Esophagus muscularis mucosa (tissue), 4 donors: Measurements from ENCODE around the gene EFEMP2. TPM values are rescaled to one million over a fixed set of nuclear protein-coding genes. Genes with fewer than 3 reads are reported as not detected.
A peak's percentile ranks its signal among the peaks of the same experiment; 100 is the strongest.

Source experiments
- DNase-seq: peaks from one replicate; pipeline ENCODE4 v3.0.0-alpha.2; 2017; ENCODE audit errors: extremely low spot score
- H3K27ac ChIP-seq, 4 donors: fragments of 200-600 bp; sonication (generic); replicated peaks in 1 of 4; 1 replicate in 3 of 4; 2 replicates in 1 of 4; pipeline ENCODE4 v1.5.1; 2016 to 2019; ENCODE audit warnings: mild to moderate bottlenecking in 1 of 4
- H3K27me3 ChIP-seq, 4 donors: fragments of 200-600 bp; sonication (generic); one replicate each; pipeline versions ENCODE4 v1.5.1 to v1.6.0; 2016 to 2019
- H3K36me3 ChIP-seq, 4 donors: fragments of 200-600 bp; sonication (generic); one replicate each; pipeline ENCODE4 v1.5.1; 2016 to 2019
- H3K4me1 ChIP-seq, 4 donors: fragments of 200-600 bp; sonication (generic); one replicate each; pipeline ENCODE4 v1.5.1; 2016 to 2019
- H3K4me3 ChIP-seq, 4 donors: fragments of 200-600 bp; sonication (generic); 1 replicate in 2 of 4; 2 replicates in 2 of 4; pipeline ENCODE4 v1.5.1; 2016 to 2019; ENCODE audit warnings: mild to moderate bottlenecking in 4 of 4, moderate library complexity in 1 of 4
- H3K9me3 ChIP-seq, 4 donors: fragments of 200-600 bp; sonication (generic); 1 replicate in 3 of 4; 2 replicates in 1 of 4; pipeline ENCODE4 v1.5.1; 2016 to 2019
- CTCF ChIP-seq, 3 experiments: fragments of 200-600 bp in 2 of 3; fragments of 450-650 bp in 1 of 3; sonication (generic) in 2 of 3; IDR thresholded peaks; one replicate each; pipeline ENCODE4 v1.5.1; 2017 to 2019; ENCODE audit warnings: antibody characterized with exemption in 3 of 3, mild to moderate bottlenecking in 2 of 3, moderate library complexity in 1 of 3
- EP300 ChIP-seq: sonication (generic); formaldehyde crosslinking; IDR thresholded peaks from one replicate; pipeline ENCODE4 v1.6.1; 2017; ENCODE audit warnings: antibody characterized with exemption
- POLR2A ChIP-seq: fragments of 450-650 bp; IDR thresholded peaks from one replicate; pipeline ENCODE4 v1.6.1; 2017; ENCODE audit warnings: antibody characterized with exemption, moderate library complexity, mild to moderate bottlenecking, low read depth
- POLR2AphosphoS5 ChIP-seq, 2 donors: sonication (generic); formaldehyde crosslinking; IDR thresholded peaks; one replicate each; pipeline ENCODE4 v1.6.1; 2017; ENCODE audit warnings: antibody characterized with exemption in 2 of 2
- WGBS: methylation state at CpG from one replicate; pipeline ENCODE4 v1.1.5; 2018; 5-methylcytosine and 5-hydroxymethylcytosine counted together
- intact Hi-C: fragments of 100-400 bp; cut with DNase I; formaldehyde crosslinking; loops from one replicate; pipeline ENCODE4 v1.15.1; 2023
- total RNA-seq, 4 donors: library from RNA; depleted of rRNA; stranded (reverse); fragments of >200 nt; gene quantifications; one replicate each; pipeline versions ENCODE4 v1.1.0 to v1.2.1, GENCODE V29; 2016

EFEMP2 gene
- total RNA-seq, 4 donors from 2014 or later = 71.8 to 111 (median 82.2) TPM

- 1% methylated on average over 30 of the region's 92 CpGs for WGBS
- peak within 1 kb of the TSS; percentile 98 to 100 (median 99) for H3K4me3 ChIP-seq
- H3K4me1 ChIP-seq = peaks cover 40 to 76% (median 70%) of the 10 kb centered on the region in 4 donors
- TF ChIP-seq POLR2AphosphoS5 (IDR thresholded peaks at IDR 0.05) (peak; percentile 99), CTCF (IDR thresholded peaks at IDR 0.05) (peak in 1 of 3 experiments; percentile 27), EP300 (no peak), POLR2A (peak; percentile 98)
- no peaks in the 10 kb centered on the region for H3K9me3 ChIP-seq
- no peaks in the 10 kb centered on the region for H3K27me3 ChIP-seq
- intact Hi-C loops = no loop called here
- peak within 1 kb of the TSS; percentile 98 to 100 (median 98) for H3K27ac ChIP-seq
- peaks cover 26 to 56% (median 47%) of the 10 kb centered on the region in 4 donors for H3K36me3 ChIP-seq
- peak; percentile 99 for DNase-seq
Measured at GRCh38 chr11:65857853-65858680, 14.5 kb downstream of the EFEMP2 start, which contains the start of gene CFL1. Gene CFL1 (minus strand): TSS chr11:65858180. CDS start chr11:65858099, 81 bp downstream.

- Histone ChIP-seq H3K27ac (peak overlapping the region; percentile 98 to 100 (median 98)), H3K27me3 (no peaks in the 10 kb centered on the region), H3K36me3 (peaks cover 25 to 56% (median 47%) of the 10 kb centered on the region in 4 donors), H3K9me3 (no peaks in the 10 kb centered on the region), H3K4me1 (peaks cover 40 to 75% (median 67%) of the 10 kb centered on the region in 4 donors), H3K4me3 (peak overlapping the region; percentile 98 to 100 (median 99))
- 0% methylated on average over 2 of the region's 49 CpGs for WGBS
- intact Hi-C loops = no loop called here
- no peak for TF ChIP-seq CTCF (IDR thresholded peaks at IDR 0.05)
- TF ChIP-seq EP300 = no peak
- no peak for TF ChIP-seq POLR2A
- no peak for TF ChIP-seq POLR2AphosphoS5 (IDR thresholded peaks at IDR 0.05)
- no peak for DNase-seq
Measured at GRCh38 chr11:65857500-65857852, 15.1 kb downstream of the EFEMP2 start.

GRCh38 chr11:65856689-65857499 is 15.7 kb downstream of the EFEMP2 start:
- H3K9me3 ChIP-seq = no peaks in the 10 kb centered on the region
- peak; percentile 96 for DNase-seq
- intact Hi-C loops = no loop called here
- H3K4me3 ChIP-seq = peak overlapping the region; percentile 98 to 100 (median 99)
- peaks cover 34 to 70% (median 64%) of the 10 kb centered on the region in 4 donors for H3K4me1 ChIP-seq
- WGBS = 5% methylated on average over 26 of the region's 57 CpGs
- H3K27me3 ChIP-seq = no peaks in the 10 kb centered on the region
- H3K36me3 ChIP-seq = peaks cover 22 to 56% (median 47%) of the 10 kb centered on the region in 4 donors
- TF ChIP-seq POLR2AphosphoS5 (IDR thresholded peaks at IDR 0.05) = peak; percentile 84 to 90
- peak; percentile 78 for TF ChIP-seq POLR2A
- peak; percentile 72 for TF ChIP-seq EP300
- TF ChIP-seq CTCF (IDR thresholded peaks at IDR 0.05) = no peak
- H3K27ac ChIP-seq = peak overlapping the region; percentile 98 to 100 (median 98)

DNA sequence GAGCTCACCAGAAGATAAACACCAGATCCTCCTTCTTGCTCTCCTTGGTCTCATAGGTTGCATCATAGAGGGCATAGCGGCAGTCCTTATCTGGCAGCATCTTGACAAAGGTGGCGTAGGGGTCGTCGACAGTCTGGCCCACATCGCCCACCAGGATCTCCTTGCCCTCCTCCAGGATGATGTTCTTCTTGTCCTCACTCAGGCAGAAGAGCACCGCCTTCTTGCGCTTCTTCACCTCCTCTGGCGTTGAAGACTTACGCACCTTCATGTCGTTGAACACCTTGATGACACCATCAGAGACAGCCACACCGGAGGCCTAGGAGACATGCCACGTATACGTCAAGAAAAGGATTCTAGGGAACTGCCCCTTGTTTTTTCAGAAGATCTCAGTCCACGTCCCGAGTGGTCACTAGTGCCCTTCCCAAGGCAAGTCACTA is 16.7 kb downstream of the EFEMP2 start:
- H3K4me1 ChIP-seq = peaks cover 25 to 61% (median 54%) of the 10 kb centered on the region in 4 donors
- H3K36me3 ChIP-seq = peaks cover 22 to 59% (median 53%) of the 10 kb centered on the region in 4 donors
- TF ChIP-seq POLR2AphosphoS5 (IDR thresholded peaks at IDR 0.05) (no peak), EP300 (no peak), CTCF (IDR thresholded peaks at IDR 0.05) (no peak)
- H3K9me3 ChIP-seq = peaks cover 0 to 8% (median 3%) of the 10 kb centered on the region in 4 donors
- intact Hi-C loops = no loop called here
- H3K27ac ChIP-seq = peak overlapping the region in 2 of 4 donors; percentile 98 to 100
- DNase-seq = no peak
- H3K27me3 ChIP-seq = no peaks in the 10 kb centered on the region
- 77% methylated on average over 15 of the region's 15 CpGs for WGBS
- peak overlapping the region; percentile 98 to 100 (median 99) for H3K4me3 ChIP-seq
